Measurements from ENCODE around the gene PPP4R2. TPM values are rescaled to one million over a fixed set of nuclear protein-coding genes. Genes with fewer than 3 reads are reported as not detected.

The PPP4R2 gene
- total and polyA plus RNA-seq, 2 of the 8 experiments (the other 6 are each of a cell fraction or from before 2014, with no cell fraction given), result 11.5 to 89.9 TPM

GRCh38 chr3:73094129-73094528 lies 97.5 kb downstream of the PPP4R2 start:
- POLR2A ChIA-PET (ENCODE audit: partially characterized antibody), result interaction anchor here (0.9 kb wide), 1 partner anchor 14 kb away, joined by 3 read pairs; no protein-coding TSS in a partner anchor
- no peak overlapping the region; the same call in 1 of the 2 replicates for H4K8ac ChIP-seq (ENCODE audit: extremely low read depth, insufficient read depth, low read length)
- no peak overlapping the region for H3K14ac ChIP-seq (ENCODE audit: insufficient read length)
- peaks cover 0 to 12% (median 6%) of the 10 kb centered on the region in 4 experiments; a peak in 6 of 7 replicates for H3K4me1 ChIP-seq (replicated peaks in 1 of 4; ENCODE audit: control insufficient read depth in 3 of 4, insufficient read depth in 4 of 4, low read length in 3 of 4)
- H3K23ac ChIP-seq (ENCODE audit: insufficient read length), result no peak overlapping the region
- no peaks in the 10 kb centered on the region for H3K79me1 ChIP-seq (ENCODE audit: low read depth, low read length)
- no peak overlapping the region for H3K27ac ChIP-seq (ENCODE audit: low read depth, low read length)
- H2BK15ac ChIP-seq (ENCODE audit: low read length), result no peak overlapping the region
- TF ChIP-seq BCL11A (IDR thresholded peaks at IDR 0.05; ENCODE audit: low read depth in 2 of 2, low read length in 2 of 2), result no peak
- TF ChIP-seq, protein P1, sequence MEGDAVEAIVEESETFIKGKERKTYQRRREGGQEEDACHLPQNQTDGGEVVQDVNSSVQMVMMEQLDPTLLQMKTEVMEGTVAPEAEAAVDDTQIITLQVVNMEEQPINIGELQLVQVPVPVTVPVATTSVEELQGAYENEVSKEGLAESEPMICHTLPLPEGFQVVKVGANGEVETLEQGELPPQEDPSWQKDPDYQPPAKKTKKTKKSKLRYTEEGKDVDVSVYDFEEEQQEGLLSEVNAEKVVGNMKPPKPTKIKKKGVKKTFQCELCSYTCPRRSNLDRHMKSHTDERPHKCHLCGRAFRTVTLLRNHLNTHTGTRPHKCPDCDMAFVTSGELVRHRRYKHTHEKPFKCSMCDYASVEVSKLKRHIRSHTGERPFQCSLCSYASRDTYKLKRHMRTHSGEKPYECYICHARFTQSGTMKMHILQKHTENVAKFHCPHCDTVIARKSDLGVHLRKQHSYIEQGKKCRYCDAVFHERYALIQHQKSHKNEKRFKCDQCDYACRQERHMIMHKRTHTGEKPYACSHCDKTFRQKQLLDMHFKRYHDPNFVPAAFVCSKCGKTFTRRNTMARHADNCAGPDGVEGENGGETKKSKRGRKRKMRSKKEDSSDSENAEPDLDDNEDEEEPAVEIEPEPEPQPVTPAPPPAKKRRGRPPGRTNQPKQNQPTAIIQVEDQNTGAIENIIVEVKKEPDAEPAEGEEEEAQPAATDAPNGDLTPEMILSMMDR (IDR thresholded peaks at IDR 0.05; ENCODE audit: control extremely low read depth in 1 of 3, insufficient read depth in 1 of 3, low read depth in 1 of 3, low read length in 3 of 3), result peak in 2 of 3 experiments; percentile 7 to 25; a peak in 2 of 4 replicates
- 85% methylated on average over 6 of the region's 6 CpGs; no CpG with 5 or more reads in 1 of the 2 experiments for WGBS, 2 experiments (ENCODE audit: extremely low coverage in 1 of 2, insufficient coverage in 1 of 2, insufficient read length in 1 of 2, insufficient replicate concordance in 2 of 2, low coverage in 1 of 2, low lambda C conversion rate in 2 of 2, missing lambda C conversion rate in 1 of 2)
- peak overlapping the region; percentile 4 for H3K18ac ChIP-seq (ENCODE audit: extremely low read depth, low read length)
- CTCF ChIA-PET (ENCODE audit: partially characterized antibody), result interaction anchor here (1.3 to 1.6 kb wide), 2 partner anchors 8 to 101 kb away, joined by 3 to 8 read pairs; no protein-coding TSS in a partner anchor
- H3K36me3 ChIP-seq (ENCODE audit: control insufficient read depth in 2 of 4, insufficient read depth in 4 of 4, low read length in 3 of 4), result no peaks in the 10 kb centered on the region
- H3K9ac ChIP-seq (replicated peaks in 1 of 4; ENCODE audit: extremely low read depth in 1 of 4, low read depth in 3 of 4, low read length in 3 of 4), result no peak overlapping the region
- no peak overlapping the region for H3K4me2 ChIP-seq (ENCODE audit: insufficient read depth in 1 of 2, low read depth in 2 of 2, low read length in 2 of 2)
- H3K27me3 ChIP-seq (replicated peaks in 1 of 4; ENCODE audit: control insufficient read depth in 3 of 4, extremely low read depth in 1 of 4, insufficient read depth in 3 of 4, low read length in 3 of 4), result no peaks in the 10 kb centered on the region
- DNase-seq (ENCODE audit: low read depth in 1 of 2, low spot score in 2 of 2) (no peak), FAIRE-seq (no peak)
- H2AFZ ChIP-seq (ENCODE audit: low read length), result no peak overlapping the region
- H3K4ac ChIP-seq (replicated peaks; ENCODE audit: insufficient read length, low read depth, low read length), result no peak overlapping the region
- H3K56ac ChIP-seq (replicated peaks; ENCODE audit: insufficient read length, low read depth, low read length), result no peak overlapping the region
- H3K79me2 ChIP-seq (ENCODE audit: control insufficient read depth in 1 of 2, insufficient read depth in 2 of 2, low read length in 2 of 2), result no peaks in the 10 kb centered on the region
- H2BK120ac ChIP-seq (replicated peaks; ENCODE audit: low read depth, low read length), result no peak overlapping the region
- peak overlapping the region; percentile 28; the same call in 1 of the 2 replicates for H2BK5ac ChIP-seq (ENCODE audit: low read depth, low read length)
- peak overlapping the region; percentile 14 for H4K91ac ChIP-seq (replicated peaks; ENCODE audit: insufficient read length, low read length)
- no peak overlapping the region for H4K5ac ChIP-seq (ENCODE audit: insufficient read length, low read depth, low read length)
- H2BK12ac ChIP-seq (ENCODE audit: low read depth, low read length), result peak overlapping the region; percentile 75; the same call in 1 of the 2 replicates
- no peaks in the 10 kb centered on the region for H4K20me1 ChIP-seq (replicated peaks in 1 of 2; ENCODE audit: control insufficient read depth in 1 of 2, insufficient read depth in 2 of 2, low read length in 2 of 2)
- no peak overlapping the region for H2AK5ac ChIP-seq (ENCODE audit: low read depth, low read length)
- no peaks in the 10 kb centered on the region for H3K9me3 ChIP-seq (ENCODE audit: insufficient read depth in 2 of 2, low read depth in 1 of 2, low read length in 1 of 2)
- H3K23me2 ChIP-seq (ENCODE audit: low read depth, low read length), result no peaks in the 10 kb centered on the region
- H2BK20ac ChIP-seq (ENCODE audit: low read length), result peak overlapping the region; percentile 97; the same call in 1 of the 2 replicates
- no peak overlapping the region for H3K4me3 ChIP-seq (ENCODE audit: extremely low read depth in 1 of 4, insufficient read depth in 2 of 4, low read depth in 3 of 4, low read length in 4 of 4)

Data from H1 (cell line).